Bronchial epithelial cell (primary cell): ENCODE results near the gene SYNRG. TPM values are rescaled to one million over a fixed set of nuclear protein-coding genes. Genes with fewer than 3 reads are reported as not detected.

Source experiments
- DNase-seq: peaks from one replicate; pipeline ENCODE4 v3.0.0-alpha.2; 2010; ENCODE audit warnings: low read depth
- FAIRE-seq: peaks from 2 replicates; lab custom pipeline; 2011; peaks lifted over from hg19 to GRCh38; lab: Jason Lieb, UNC
- H3K27me3 ChIP-seq: 2 replicates; pipeline ENCODE4 v1.5.1; 2011; ENCODE audit warnings: low read length; ENCODE audit not compliant: control insufficient read depth, insufficient read depth
- H3K36me3 ChIP-seq: 2 replicates; pipeline ENCODE4 v1.5.1; 2011; ENCODE audit warnings: low read length; ENCODE audit not compliant: control insufficient read depth, insufficient read depth
- H3K4me3 ChIP-seq: 2 replicates; pipeline ENCODE4 v1.5.1; 2011; ENCODE audit warnings: mild to moderate bottlenecking, low read depth, low read length, control low read depth
- CTCF ChIP-seq: IDR thresholded peaks from 2 replicates; pipeline ENCODE4 v1.5.1; 2011; ENCODE audit warnings: mild to moderate bottlenecking, moderate library complexity, low read length, control low read depth, inconsistent platforms; ENCODE audit not compliant: insufficient read depth, severe bottlenecking
- total RNA-seq: library from RNA; depleted of rRNA; stranded (reverse); fragments of >200 nt; gene quantifications from 2 replicates; pipeline ENCODE4 v1.2.1, GENCODE V29; 2014

The SYNRG gene
- total RNA-seq, 1 donor from 2014 or later = 4.7 TPM

GRCh38 chr17:37557482-37557881 lies 51.7 kb downstream of the SYNRG start:
- FAIRE-seq = no peak

GRCh38 chr17:37555386-37555785 lies 53.8 kb downstream of the SYNRG start:
- no peaks in the 10 kb centered on the region for H3K36me3 ChIP-seq
- FAIRE-seq (no peak), DNase-seq (no peak)
- no peaks in the 10 kb centered on the region for H3K27me3 ChIP-seq
- no peak for TF ChIP-seq CTCF
- H3K4me3 ChIP-seq = no peak overlapping the region

More at GRCh38 chr17:37557482-37557881, 51.7 kb downstream of the SYNRG start:
- TF ChIP-seq CTCF = no peak
- Histone ChIP-seq H3K4me3 (no peak overlapping the region), H3K36me3 (no peaks in the 10 kb centered on the region), H3K27me3 (no peaks in the 10 kb centered on the region)
- no peak for DNase-seq

- no peak for DNase-seq
- Histone ChIP-seq H3K36me3 (no peaks in the 10 kb centered on the region), H3K4me3 (no peak overlapping the region), H3K27me3 (no peaks in the 10 kb centered on the region)
- no peak for FAIRE-seq
- no peak for TF ChIP-seq CTCF
Observed at GRCh38 chr17:37553401-37553966, 55.7 kb downstream of the SYNRG start.

- H3K27me3 ChIP-seq = no peaks in the 10 kb centered on the region
- no peaks in the 10 kb centered on the region for H3K36me3 ChIP-seq
- no peak for TF ChIP-seq CTCF
- FAIRE-seq (no peak), DNase-seq (peak; percentile 94)
- H3K4me3 ChIP-seq = no peak overlapping the region
Observed at GRCh38 chr17:37551788-37552187, 57.4 kb downstream of the SYNRG start.

- FAIRE-seq = no peak
- no peak for TF ChIP-seq CTCF
- no peak for DNase-seq
- H3K36me3 ChIP-seq = no peaks in the 10 kb centered on the region
- H3K4me3 ChIP-seq = no peak overlapping the region
- no peaks in the 10 kb centered on the region for H3K27me3 ChIP-seq
Observed at GRCh38 chr17:37547986-37548385, 61.2 kb downstream of the SYNRG start.

GRCh38 chr17:37546302-37546701 lies 62.9 kb downstream of the SYNRG start:
- TF ChIP-seq CTCF = no peak
- H3K36me3 ChIP-seq = no peaks in the 10 kb centered on the region
- FAIRE-seq = no peak
- DNase-seq = no peak
- no peak overlapping the region for H3K4me3 ChIP-seq
- no peaks in the 10 kb centered on the region for H3K27me3 ChIP-seq
